Panc1 (cell line): ENCODE data around the gene SGCB. TPM values are rescaled to one million over a fixed set of nuclear protein-coding genes. Genes with fewer than 3 reads are reported as not detected.

Experiments
- ATAC-seq: fragments of 200-7000 bp; cut with Tn5 transposase; 2 replicates; pipeline ENCODE4 v1.9.1; 2020; ENCODE audit warnings: mild to moderate bottlenecking, moderate library complexity
- BruUV-seq: library from RNA; stranded (reverse); fragments of 400-500 nt; replicated peaks from 2 replicates; lab custom pipeline; 2021; lab: Mats Ljungman, UMichigan
- CTCF ChIA-PET: fragments of 300-600 bp; sonication (Branson Sonifier 250); formaldehyde crosslinking; loops from one replicate; lab custom pipeline; 2022; ENCODE audit warnings: antibody characterized with exemption; lab: Charles Lee
- POLR2A ChIA-PET: fragments of 300-600 bp; sonication (Branson Sonifier 250); formaldehyde crosslinking; loops from one replicate; lab custom pipeline; 2022; ENCODE audit warnings: antibody characterized with exemption; lab: Charles Lee
- DNase-seq: peaks from one replicate; pipeline ENCODE4 v3.0.0-alpha.2; 2010; ENCODE audit warnings: low read depth, low spot score
- H3K27ac ChIP-seq: 2 replicates; pipeline ENCODE4 v1.5.1; 2011; ENCODE audit warnings: mild to moderate bottlenecking, low read length, inconsistent platforms
- H3K27me3 ChIP-seq: fragments of 200-500 bp; sonication (Bioruptor generic); 2 replicates; pipeline ENCODE4 v1.6.0; 2014; ENCODE audit warnings: low read length, inconsistent platforms; ENCODE audit not compliant: control insufficient read depth, insufficient read depth
- H3K36me3 ChIP-seq: fragments of 200-500 bp; sonication (Bioruptor generic); 2 replicates; pipeline ENCODE4 v1.5.1; 2014; ENCODE audit warnings: inconsistent platforms, mild to moderate bottlenecking, low read length, moderate library complexity; ENCODE audit not compliant: control insufficient read depth, insufficient read depth
- H3K4me1 ChIP-seq: 2 replicates; pipeline ENCODE4 v1.5.1; 2011; ENCODE audit warnings: inconsistent platforms, mild to moderate bottlenecking, low read length, moderate library complexity; ENCODE audit not compliant: control insufficient read depth, insufficient read depth
- H3K4me3 ChIP-seq, 2 experiments: 2 replicates each; pipeline ENCODE4 v1.5.1; 2011 to 2012; ENCODE audit warnings: low read depth in 2 of 2, low read length in 2 of 2, mild to moderate bottlenecking in 2 of 2, inconsistent platforms in 1 of 2, moderate library complexity in 1 of 2
- H3K9me3 ChIP-seq: fragments of 200-500 bp; sonication (Bioruptor generic); 2 replicates; pipeline ENCODE4 v1.5.1; 2014; ENCODE audit warnings: low read depth, mild to moderate bottlenecking, inconsistent platforms, low read length, moderate library complexity; ENCODE audit not compliant: control insufficient read depth, insufficient read depth
- POLR2AphosphoS5 ChIP-seq: IDR thresholded peaks from 2 replicates; pipeline ENCODE4 v1.6.1; 2012; ENCODE audit warnings: mild to moderate bottlenecking, low read depth, low read length, moderate library complexity
- REST ChIP-seq, 2 experiments: IDR thresholded peaks; 2 replicates each; pipeline ENCODE4 v1.6.1; 2011 to 2012; ENCODE audit warnings: low read depth in 2 of 2, control low read depth in 1 of 2, low read length in 1 of 2, mild to moderate bottlenecking in 1 of 2, moderate library complexity in 1 of 2; ENCODE audit not compliant: insufficient read depth in 1 of 2
- SIN3A ChIP-seq: IDR thresholded peaks from 2 replicates; pipeline ENCODE4 v1.6.1; 2012; ENCODE audit warnings: low read depth, mild to moderate bottlenecking, low read length, moderate library complexity, borderline replicate concordance; ENCODE audit not compliant: insufficient read depth
- TCF7L2 ChIP-seq: IDR thresholded peaks from 2 replicates; pipeline ENCODE4 v1.6.1; 2011; ENCODE audit warnings: mild to moderate bottlenecking, low read depth, low read length, inconsistent platforms
- in situ Hi-C: cut with HindIII; loops from 2 replicates; pipeline ENCODE4 v1.10.0; 2016; ENCODE audit warnings: low sequenced_read_pairs, low pct_unique_long_range_greater_than_20kb
- intact Hi-C: fragments of 100-400 bp; cut with micrococcal nuclease; formaldehyde crosslinking; loops from one replicate; pipeline ENCODE4 v1.10.0; 2022; ENCODE audit not compliant: unreplicated experiment
- total RNA-seq: library from RNA; stranded (reverse); gene quantifications from one replicate; pipeline ENCODE4 v1.2.1, GENCODE V29; 2021; ENCODE audit not compliant: unreplicated experiment
- TF ChIP-seq, protein P1 (sequence below): fragments of 450-650 bp; IDR thresholded peaks from 2 replicates; pipeline ENCODE4 v1.5.1; 2017; ENCODE audit warnings: mild to moderate bottlenecking

Gene SGCB
- total RNA-seq, 1 experiment from 2014 or later: 27.6 TPM

GRCh38 chr4:52051615-52052474 lies 13.7 kb upstream of the SGCB start:
- Histone ChIP-seq H3K27ac (no peak overlapping the region), H3K36me3 (no peaks in the 10 kb centered on the region), H3K27me3 (peaks cover 20% of the 10 kb centered on the region), H3K4me1 (no peaks in the 10 kb centered on the region), H3K9me3 (no peaks in the 10 kb centered on the region), H3K4me3 (peak overlapping the region; percentile 49 to 51)
- CTCF ChIA-PET: no interaction called here
- DNase-seq: no peak
- in situ Hi-C loops: no loop called here
- intact Hi-C loops: no loop called here
- peak; percentile 93 for ATAC-seq
- POLR2A ChIA-PET: no interaction called here
- BruUV-seq: no TSS peak
- TF ChIP-seq TCF7L2 (no peak), REST (IDR thresholded peaks at IDR 0.05; ENCODE audit: insufficient read depth in 1 of 2, low read depth in 2 of 2, low read length in 1 of 2) (no peak), POLR2AphosphoS5 (no peak), SIN3A (no peak)
- TF ChIP-seq, protein P1, sequence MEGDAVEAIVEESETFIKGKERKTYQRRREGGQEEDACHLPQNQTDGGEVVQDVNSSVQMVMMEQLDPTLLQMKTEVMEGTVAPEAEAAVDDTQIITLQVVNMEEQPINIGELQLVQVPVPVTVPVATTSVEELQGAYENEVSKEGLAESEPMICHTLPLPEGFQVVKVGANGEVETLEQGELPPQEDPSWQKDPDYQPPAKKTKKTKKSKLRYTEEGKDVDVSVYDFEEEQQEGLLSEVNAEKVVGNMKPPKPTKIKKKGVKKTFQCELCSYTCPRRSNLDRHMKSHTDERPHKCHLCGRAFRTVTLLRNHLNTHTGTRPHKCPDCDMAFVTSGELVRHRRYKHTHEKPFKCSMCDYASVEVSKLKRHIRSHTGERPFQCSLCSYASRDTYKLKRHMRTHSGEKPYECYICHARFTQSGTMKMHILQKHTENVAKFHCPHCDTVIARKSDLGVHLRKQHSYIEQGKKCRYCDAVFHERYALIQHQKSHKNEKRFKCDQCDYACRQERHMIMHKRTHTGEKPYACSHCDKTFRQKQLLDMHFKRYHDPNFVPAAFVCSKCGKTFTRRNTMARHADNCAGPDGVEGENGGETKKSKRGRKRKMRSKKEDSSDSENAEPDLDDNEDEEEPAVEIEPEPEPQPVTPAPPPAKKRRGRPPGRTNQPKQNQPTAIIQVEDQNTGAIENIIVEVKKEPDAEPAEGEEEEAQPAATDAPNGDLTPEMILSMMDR: no peak

DNA sequence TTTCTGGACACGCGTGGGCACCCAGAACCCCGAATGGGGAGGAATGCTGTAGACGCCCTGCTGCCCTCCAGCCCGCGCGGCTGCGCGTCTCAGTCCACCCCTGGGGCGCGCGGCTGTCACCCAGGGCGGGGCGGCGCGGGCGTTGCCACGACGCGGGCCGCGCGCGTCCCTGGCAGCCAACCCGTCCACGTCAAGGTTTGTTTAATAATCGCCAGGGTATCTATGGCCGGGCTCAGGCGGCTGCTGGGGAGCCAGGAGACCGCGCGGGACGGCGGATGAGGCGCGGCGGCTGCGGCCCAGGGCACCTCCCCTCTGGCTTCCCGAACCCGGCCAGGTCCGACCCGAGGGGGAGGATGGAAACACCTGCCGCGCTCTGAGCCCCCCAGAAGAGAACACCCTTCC lies 13.1 kb upstream of the SGCB start, which contains the start of gene SPATA18:
TSS of gene SPATA18 (plus strand) at position 92 of the 402 bp plus-strand sequence. CDS start 401 bp downstream, outside the sequence.
- ChIA-PET POLR2A (no interaction called here), CTCF (no interaction called here)
- Histone ChIP-seq H3K4me3 (peak within 1 kb of the TSS; percentile 49 to 51), H3K4me1 (no peaks in the 10 kb centered on the region), H3K36me3 (no peaks in the 10 kb centered on the region), H3K27me3 (peaks cover 22% of the 10 kb centered on the region), H3K9me3 (no peaks in the 10 kb centered on the region), H3K27ac (no peak within 1 kb of the TSS)
- intact Hi-C loops: no loop called here
- ATAC-seq: peak; percentile 76
- in situ Hi-C loops: no loop called here
- no TSS peak for BruUV-seq
- TF ChIP-seq TCF7L2 (no peak), REST (IDR thresholded peaks at IDR 0.05; ENCODE audit: insufficient read depth in 1 of 2, low read depth in 2 of 2, low read length in 1 of 2) (no peak), POLR2AphosphoS5 (no peak)
- DNase-seq: no peak
